HG03565 (cell line): ENCODE measurements around the gene ZNF334.

Source experiments
- ATAC-seq: cut with Tn5 transposase; IDR thresholded peaks from one replicate; pipeline ENCODE4 v1.9.1; 2021; ENCODE audit warnings: mild to moderate bottlenecking, moderate library complexity; ENCODE audit not compliant: unreplicated experiment

Gene ZNF334

DNA sequence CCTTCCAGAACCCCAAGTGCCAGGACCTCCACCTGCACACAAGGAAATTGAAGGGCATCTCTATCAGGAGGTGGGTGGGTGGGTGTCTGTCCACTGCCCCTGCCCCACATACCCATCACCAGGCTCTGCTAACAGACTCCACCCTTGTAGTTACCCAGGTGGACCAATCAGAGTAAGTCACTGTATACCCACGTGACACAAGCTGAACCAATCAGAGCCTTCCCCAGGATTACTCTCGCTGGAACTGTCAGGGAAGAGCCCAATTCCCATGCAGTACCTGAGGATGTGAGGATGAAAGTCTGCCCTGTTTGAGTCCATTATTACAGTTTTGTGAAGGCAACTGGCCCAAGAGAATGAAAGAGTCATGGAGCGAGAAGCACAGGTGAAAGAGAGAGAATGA lies 32.9 kb upstream of the ZNF334 start:
- ATAC-seq: no peak

DNA sequence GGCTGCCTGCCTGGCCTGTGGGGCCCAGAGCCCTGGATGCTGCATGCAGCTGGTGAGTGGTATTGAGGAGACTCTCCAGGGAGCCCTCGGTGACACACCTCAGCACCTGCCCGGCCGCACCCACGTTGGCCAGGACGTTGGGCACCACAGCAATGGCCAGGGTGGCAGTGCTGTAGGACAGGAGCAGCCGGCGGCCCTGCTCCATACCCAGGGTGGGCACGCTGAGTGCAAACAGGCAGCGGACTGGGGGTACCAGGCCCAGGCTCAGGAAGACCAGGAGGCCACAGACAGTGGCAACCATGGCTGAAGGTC lies 32.4 kb upstream of the ZNF334 start:
- no peak for ATAC-seq

DNA sequence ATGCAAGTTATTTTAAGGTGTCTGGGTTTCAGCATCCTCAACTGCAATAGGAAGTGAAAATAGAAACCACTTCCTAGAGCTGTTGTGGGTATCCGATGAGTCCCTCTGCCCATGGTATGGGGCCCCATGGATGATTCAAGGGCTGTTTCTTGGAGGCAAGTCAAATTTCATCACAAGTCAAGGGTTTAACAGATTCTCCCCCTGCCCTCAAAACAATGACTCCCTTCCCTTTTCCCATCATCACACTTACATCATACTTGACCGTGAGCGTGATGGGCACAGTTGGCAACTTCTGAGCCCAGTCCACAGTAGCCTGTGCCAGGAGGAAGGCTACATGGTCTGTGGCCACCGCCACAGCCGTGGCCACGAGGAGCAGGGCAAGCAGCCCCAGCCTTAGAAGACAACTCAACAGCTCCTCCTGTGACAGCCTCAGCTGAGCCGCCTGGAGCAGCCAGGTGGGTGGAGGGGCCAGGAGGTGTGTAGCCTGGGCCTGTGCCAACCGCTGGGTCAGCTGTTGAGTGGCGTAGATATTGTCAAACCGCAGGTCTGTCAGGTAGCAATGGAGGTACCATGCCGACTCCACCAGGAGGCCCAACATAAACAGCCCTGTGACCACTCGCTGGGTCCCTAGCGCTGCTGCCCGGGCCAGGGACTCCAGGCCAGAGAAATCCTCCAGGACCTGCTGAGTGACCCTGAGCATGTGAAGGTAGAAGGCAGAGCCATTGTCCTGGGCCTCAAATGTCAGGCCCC lies 31.9 kb upstream of the ZNF334 start:
- no peak for ATAC-seq

DNA sequence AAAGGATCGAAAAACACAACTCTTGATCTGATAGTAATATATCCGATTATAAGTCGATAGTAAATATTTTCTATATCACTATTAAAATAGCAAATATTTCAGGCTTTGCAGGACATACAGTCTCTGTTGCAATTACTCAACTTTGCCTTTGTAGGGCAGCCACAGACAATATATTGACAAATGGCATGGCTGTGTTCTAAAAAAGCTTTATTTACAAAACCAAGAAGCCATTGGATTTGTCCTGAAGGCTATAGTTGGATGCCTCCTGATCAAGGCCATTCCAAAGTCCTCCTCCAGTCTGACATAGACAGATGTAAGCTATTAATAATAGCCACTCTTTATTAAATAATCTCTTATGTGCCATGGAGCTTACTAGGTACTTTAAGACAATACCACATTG lies 31.2 kb upstream of the ZNF334 start:
- ATAC-seq: no peak

DNA sequence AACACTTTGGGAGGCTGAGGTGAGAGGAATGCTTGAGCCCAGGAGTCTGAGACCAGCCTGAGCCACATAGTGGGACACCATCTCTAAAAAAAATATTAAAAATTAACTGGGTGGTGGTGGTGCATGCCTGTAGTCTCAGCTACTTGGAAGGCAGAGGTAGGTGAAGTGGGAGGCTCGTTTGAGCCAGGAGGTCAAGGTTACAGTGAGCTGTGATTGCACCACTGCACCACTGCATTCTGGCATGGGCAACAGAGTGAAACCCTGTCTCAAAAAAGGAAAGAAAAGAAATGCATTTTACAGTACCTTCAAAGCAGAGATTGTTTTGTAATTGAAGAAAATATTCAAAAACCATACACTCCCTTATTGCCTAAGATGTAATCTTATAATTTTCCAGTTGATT lies 30.6 kb upstream of the ZNF334 start:
- no peak for ATAC-seq

DNA sequence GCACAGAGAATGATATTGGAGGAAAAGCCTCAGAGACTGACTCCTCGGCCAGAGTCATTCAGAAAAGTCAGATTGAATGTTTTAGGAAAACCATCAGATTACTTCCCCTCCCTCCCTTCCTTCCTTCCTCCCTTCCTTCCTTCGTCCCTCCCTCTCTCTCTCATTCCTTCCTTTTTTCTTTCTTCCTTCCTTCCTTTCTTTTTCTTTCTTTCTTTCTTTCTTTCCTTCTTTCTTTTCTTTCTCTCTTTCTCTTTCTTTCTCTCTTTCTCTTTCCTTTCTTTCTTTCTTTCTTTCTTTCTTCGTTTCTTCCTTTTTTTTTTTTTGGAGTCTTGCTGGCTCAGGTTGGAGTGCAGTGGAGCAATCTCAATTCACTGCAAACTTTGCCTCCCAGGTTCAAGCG lies 29.7 kb upstream of the ZNF334 start:
- ATAC-seq: no peak

DNA sequence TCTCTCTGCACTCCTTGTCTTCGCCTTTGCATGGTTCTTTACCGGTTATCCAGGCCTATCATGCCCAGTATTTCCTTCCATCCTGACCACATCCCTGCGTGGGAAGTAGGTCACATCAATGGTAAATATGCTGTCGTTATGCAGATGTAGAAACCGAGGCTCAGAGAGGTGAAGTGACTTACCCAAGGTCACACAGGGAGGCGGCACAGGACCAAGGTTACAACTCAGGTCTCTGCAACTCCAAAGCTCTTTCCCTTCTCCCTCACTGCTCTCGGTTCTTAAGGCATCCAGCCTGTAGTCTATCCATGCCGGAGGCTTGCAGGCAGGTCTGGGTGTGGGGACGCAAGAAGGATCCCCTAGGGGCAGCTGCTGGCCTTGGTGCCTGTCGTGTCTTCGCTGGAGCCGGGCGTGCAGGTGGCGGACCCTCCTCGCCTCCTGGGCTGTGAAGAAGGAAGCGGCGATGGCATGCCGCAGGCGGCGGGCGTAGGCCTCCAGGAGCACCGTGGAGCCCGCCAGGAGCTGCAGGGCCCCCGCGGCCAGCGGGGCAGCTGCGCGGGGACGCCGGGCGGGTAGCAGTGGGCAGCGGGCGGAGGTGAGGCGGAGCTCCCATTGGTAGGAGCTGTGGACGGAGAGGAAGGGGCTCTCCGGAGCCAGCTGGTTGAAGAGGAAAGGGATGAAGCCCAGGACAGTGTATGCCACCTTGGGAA lies 28.0 kb upstream of the ZNF334 start:
- no peak for ATAC-seq

DNA sequence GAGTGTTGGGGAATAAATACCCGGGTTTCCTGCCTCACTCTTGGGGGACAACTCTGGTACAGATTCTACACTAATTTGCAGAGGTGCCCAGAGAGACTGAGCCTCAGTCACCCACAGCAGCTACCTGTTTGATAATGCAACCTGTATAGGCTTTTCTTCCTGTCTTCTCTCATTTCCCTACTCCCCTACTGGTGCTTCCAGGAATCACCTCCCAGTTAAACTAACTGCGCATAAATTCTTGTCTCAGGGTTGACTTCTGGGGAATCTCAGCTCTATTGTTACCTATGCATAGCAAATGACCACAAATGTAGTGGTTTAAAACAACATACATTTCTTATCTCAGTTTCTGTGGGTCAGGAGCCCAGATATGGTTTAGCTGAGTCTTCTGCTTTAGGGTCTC lies 25.8 kb upstream of the ZNF334 start:
- ATAC-seq: no peak

DNA sequence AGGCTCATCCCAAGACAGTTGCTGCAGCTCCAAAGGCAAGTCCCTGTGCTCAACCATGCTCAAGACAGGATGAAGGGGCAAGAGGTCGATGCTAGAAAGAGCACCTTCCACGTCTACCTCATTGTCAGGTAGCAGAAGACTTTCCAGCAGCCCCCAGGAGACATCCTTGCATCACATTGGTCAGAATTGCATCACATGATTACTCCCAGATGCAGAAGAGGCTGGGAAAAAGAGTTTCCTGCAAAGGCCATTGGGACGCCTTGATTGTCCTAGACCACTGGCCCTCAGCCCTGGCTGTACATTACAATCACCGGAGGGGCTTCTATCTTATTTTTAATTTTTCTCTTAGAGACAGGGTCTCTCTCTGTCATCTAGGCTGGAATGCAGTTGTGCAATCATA lies 17.3 kb upstream of the ZNF334 start:
- no peak for ATAC-seq

DNA sequence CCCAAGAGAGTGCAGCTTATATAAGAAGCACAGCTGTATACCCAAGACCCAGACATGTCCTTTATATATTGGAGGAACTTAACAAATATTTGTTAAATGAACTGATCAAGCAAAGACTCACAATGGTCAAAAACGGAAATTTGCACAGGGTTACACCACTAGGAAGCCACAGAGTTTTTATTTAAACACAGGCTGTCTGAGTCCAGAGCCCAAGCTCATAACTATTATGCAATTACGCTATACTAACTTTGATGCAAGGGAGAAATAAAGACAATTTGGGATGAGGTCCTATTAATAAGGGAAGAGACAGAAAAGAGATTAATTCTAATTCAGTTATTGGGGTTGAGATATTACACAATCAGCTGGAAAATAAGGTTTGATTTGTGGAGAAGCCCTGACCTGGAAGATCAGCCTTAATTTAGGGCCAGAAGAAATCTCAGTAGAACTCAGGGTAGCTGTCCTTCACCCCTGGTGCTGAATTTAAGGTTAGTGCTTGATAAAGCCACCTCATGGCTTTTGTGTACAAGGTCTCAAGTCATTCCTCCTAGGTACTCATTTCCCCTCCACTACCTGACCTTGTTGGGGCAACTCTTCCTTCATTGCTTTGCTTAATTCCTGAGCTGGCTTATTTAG lies 10.5 kb upstream of the ZNF334 start:
- ATAC-seq: no peak

DNA sequence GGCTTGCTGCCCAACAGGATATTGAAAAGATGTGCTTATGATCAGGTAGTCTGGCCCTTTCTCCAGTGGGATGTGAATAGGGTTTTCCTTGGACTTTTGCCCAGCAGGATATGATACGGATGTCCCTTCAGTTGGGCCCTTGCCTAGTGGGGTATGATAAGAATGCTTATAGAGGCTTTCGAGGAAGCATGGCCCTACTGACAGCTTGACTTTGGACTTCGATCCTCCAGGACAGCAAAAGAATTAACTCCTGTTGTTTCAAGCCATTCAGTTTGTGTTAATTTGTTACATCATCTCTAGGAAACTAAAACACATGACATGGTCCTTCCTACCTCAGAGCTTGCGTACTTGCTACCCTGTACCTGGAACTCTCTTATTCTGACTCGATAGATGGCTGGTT lies 9.7 kb upstream of the ZNF334 start:
- ATAC-seq: no peak

DNA sequence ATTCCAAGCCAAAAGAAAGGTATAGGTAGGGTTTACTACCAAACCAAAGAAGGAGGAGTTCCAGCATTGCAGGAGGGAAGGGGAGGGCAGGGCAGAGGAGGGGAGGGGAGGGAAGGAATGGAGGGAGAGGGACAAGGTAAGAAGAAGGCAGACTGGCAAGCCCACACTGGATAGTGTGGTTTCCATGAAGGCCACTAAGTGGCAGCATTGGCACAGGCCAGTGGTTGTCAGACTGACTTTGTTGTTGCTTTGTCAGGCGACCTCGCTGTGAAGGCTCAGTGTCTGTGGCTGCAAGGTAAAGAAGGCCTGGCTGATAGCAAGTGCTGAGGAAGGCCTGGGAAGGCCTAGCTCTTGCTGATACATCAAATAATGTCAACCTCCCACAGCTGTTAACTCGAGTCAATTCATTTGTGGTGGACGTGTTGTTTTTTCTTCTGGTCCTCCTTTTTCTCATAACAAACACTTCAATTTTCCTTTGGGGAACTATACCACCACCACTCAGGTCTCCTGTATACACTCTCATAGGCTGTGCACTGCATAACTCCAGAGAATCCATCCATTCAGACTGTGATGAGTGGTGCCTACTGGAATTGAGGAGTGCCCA lies 7.7 kb upstream of the ZNF334 start:
- no peak for ATAC-seq

DNA sequence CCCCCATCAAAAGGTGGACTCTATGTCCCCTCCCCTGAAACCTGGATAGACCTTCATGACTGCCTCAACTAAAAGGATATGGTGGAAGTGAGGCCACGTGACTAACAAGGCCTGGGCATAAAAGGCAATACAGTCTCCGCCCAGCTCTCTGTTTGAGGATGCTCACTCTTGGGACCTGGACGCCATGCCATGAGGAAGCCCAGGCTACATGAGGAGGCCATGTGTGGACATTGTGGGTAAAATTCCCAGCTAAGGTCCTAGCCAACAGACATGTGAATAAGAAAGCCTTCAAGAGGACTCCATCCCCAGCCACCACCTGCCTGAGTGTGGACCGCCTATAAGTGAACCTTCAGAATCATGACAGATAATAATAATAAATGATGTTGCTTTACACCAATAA lies 7.2 kb upstream of the ZNF334 start:
- ATAC-seq: no peak

DNA sequence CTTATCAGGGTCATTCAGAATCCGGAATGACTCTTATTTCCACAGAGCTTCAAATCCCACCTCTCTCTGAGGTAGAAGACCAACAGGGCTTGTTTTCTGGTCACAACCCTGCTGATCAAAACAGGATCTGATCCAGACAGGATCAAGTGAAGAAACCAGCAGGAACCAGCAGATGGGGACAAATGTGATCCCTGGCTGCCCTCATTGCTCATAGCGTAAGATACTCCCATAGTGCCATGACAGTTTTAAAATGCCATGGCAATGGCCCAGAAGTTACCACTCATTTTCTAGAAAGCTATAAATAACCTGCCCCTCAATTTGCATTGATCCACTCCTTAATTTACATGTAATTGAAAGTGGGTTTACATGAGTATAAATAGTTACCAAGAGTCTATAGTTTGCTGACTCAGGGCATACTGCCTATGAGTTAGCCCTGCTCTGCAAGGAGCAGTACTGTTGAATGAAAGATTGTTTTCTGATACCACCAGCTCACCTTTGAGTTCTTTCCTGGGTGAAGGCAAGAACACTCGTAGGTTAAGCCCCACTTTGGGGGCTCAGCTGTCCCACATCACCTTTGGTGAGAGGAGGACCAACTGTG lies 6.2 kb upstream of the ZNF334 start:
- ATAC-seq: no peak

DNA sequence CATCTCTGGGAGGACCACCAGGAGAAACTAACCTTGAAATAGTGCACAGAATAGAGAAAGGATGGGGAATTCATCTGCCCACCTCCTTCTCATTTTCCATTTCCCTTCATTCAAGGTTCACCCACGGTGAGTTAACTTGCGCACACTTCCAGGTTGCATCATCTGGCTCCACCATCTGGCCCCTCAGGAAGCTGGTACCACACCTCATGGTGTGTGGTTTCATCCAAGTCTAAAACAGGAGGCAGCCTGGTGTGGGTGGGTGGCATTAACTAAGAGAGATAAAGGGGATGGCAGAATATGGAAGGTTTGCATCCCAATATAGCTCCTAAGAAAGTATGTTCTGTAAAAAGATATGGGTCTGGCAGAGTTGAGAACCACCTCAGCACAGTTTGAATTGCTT lies 3.8 kb downstream of the ZNF334 start:
- ATAC-seq: no peak

DNA sequence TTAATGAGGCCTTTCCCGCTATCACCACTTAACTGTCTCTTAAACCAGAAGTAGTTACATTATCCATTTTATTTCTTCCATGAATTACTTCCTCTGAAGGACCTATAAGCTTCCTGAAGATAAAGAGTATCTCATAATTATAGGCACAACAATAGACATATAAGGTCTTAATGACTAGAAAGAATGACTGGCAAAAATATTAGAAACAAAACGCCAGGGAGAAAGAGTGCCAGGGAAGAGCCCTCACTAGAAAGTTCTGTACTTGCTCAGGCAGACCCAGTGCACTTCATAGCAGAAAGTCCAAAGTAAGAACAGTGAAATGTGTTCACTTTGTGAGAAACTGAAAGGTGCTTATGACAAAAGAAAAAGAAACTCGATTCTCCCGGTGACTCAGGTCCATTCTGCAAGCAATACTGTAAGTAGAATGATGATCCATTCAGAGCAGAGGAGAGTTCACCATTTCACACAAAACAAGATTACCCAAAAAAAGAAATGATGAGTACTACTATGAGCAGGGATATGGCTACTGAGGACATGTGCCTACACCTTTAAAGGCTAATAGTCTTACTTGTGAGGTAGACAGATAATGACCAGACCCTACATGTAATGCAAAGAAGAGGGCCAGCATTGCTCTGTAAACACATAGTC lies 5.5 kb downstream of the ZNF334 start:
- ATAC-seq: no peak

DNA sequence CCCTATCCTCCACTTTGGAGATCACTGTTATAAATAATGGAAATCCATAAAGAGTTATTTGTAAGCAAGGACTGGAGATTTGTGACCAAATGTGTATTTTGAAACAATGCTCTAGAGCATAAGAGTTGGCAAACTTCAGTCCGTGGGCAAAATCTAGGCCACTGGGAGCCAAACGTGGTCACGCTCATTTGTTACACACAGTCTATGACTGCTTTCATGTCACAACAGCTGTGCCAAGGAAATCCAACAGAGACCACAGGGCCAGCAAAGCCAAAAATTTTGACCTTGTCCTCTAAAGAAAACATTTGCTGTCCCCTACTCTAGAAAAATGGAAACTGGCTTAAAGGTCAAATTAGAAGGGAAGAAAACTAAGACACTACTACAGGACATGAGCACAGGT lies 7.9 kb downstream of the ZNF334 start:
- no peak for ATAC-seq

DNA sequence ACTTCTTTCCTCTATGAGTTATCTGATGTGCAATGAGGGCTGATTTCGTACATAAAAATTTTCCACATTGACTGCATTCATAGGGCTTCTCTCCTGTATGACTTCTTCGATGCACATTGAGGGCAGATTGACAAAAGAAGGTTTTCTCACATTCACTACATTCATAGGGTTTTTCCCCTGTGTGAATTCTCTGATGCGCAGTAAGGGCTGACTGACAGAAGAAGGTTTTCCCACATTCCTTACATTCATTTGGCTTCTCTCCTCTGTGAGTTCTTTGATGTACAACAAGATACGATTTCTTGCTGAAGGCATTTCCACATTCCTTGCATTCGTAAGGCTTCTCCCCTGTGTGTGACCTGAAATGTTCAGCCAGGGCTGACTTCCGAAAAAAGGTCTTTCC lies 11.4 kb downstream of the ZNF334 start:
- ATAC-seq: no peak

DNA sequence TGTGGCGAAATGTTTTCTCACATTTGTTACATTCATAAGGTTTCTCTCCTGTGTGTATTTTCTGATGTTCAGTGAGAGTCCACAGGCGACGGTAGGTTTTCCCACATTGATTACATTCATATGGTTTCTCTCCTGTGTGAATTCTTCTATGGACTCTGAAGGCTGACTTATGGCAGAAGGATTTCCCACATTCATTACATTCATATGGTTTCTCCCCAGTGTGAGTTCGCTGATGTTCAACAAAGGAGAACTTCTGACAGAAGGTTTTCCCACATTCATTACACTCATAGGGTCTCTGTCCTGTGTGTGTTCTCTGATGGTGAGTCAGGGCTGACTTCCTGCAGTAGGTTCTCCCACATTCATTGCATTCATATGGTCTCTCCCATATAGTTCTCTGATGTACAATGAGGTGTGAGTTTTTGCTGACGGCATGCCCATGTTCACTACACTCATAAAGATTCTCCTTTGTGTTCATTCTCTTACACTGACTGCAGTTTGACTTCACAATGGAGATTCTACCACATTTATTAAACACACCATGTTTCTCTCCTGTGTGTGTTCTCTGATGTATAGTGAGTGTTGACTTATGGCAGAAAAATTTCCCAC lies 11.9 kb downstream of the ZNF334 start:
- ATAC-seq: no peak

DNA sequence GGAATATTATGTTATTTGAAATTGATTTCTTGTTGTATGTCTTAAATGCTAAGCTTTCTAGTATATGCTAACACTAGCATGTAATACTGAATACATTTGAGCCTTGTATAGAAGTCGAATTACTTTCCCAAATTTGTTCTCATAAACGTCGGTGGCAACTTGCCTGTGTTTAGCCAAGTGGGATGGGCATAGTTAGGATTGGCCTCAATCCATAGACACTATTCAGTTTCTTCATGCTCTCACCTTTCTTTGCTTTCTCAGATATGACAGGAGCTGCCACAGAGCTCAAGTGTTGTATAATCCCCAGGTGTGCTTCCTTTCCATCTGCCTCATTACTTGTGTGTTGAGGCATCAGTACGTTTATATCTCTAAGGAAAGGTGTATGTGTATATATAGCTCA lies 19.3 kb downstream of the ZNF334 start:
- ATAC-seq: no peak

DNA sequence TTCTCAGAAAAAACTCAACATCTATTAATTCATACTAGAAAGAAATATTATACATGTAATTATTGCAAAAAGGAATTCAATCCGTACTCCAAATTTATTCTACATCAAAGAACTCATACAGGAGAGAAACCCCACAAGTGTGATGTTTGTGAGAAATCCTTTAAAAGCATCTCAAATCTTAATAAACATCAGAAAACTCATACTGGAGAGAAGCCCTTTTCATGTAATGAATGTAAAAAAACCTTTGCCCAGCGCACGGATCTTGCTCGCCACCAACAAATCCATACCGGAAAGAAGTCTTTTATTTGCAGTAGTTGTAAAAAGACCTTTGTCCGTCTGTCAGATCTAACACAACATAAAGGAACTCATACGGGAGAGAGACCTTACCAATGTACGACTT lies 22.0 kb downstream of the ZNF334 start:
- no peak for ATAC-seq
